Mesenchymal stem cell (in vitro differentiated cells and primary cell): ENCODE results near the gene ITPKB.

Experiments used
- DNase-seq: peaks from one replicate; pipeline ENCODE4 v3.0.0-alpha.2; 2013
- H2AFZ ChIP-seq: one replicate; pipeline ENCODE4 v1.6.1; 2013; ENCODE audit warnings: low read depth, mild to moderate bottlenecking, control low read depth, inconsistent platforms, low read length, moderate library complexity
- H2AK5ac ChIP-seq: 2 replicates; pipeline ENCODE4 v1.6.1; 2013; ENCODE audit warnings: low read length, moderate library complexity, mild to moderate bottlenecking, inconsistent platforms; ENCODE audit not compliant: severe bottlenecking
- H2BK120ac ChIP-seq: one replicate; pipeline ENCODE4 v1.6.1; 2013; ENCODE audit warnings: low read depth, mild to moderate bottlenecking, inconsistent platforms, low read length, moderate library complexity
- H2BK12ac ChIP-seq, 2 experiments: one replicate each; pipeline ENCODE4 v1.6.1; 2013; ENCODE audit warnings: inconsistent platforms in 2 of 2, low read length in 2 of 2, mild to moderate bottlenecking in 2 of 2, moderate library complexity in 2 of 2, control low read depth in 1 of 2
- H2BK15ac ChIP-seq: one replicate; pipeline ENCODE4 v1.6.1; 2013; ENCODE audit warnings: mild to moderate bottlenecking, low read depth, inconsistent platforms; ENCODE audit not compliant: poor library complexity, severe bottlenecking
- H2BK5ac ChIP-seq: 2 replicates; pipeline ENCODE4 v1.6.1; 2013; ENCODE audit warnings: low read depth, mild to moderate bottlenecking, low read length, control low read depth, inconsistent platforms; ENCODE audit not compliant: poor library complexity, severe bottlenecking
- H3K14ac ChIP-seq, 2 experiments: one replicate each; pipeline ENCODE4 v1.6.1; 2013; ENCODE audit warnings: inconsistent platforms in 2 of 2, low read length in 2 of 2, control low read depth in 1 of 2, mild to moderate bottlenecking in 1 of 2, moderate library complexity in 1 of 2
- H3K18ac ChIP-seq, 2 experiments: one replicate each; pipeline ENCODE4 v1.6.1; 2013; ENCODE audit warnings: inconsistent platforms in 2 of 2, low read length in 2 of 2, control low read depth in 1 of 2, low read depth in 1 of 2, mild to moderate bottlenecking in 1 of 2
- H3K23ac ChIP-seq, 2 experiments: one replicate each; pipeline ENCODE4 v1.6.1; 2013; ENCODE audit warnings: inconsistent platforms in 2 of 2, low read length in 2 of 2, mild to moderate bottlenecking in 2 of 2, moderate library complexity in 2 of 2, control low read depth in 1 of 2
- H3K27ac ChIP-seq: 2 replicates; pipeline ENCODE4 v1.5.1; 2013; ENCODE audit warnings: mild to moderate bottlenecking, moderate library complexity, low read length, control low read depth, inconsistent platforms; ENCODE audit not compliant: poor library complexity, severe bottlenecking
- H3K27me3 ChIP-seq, 2 experiments: 2 replicates each; pipeline versions ENCODE4 v1.6.1 to v1.7.0; 2013; ENCODE audit warnings: low read length in 2 of 2, mild to moderate bottlenecking in 2 of 2, moderate library complexity in 2 of 2, control low read depth in 1 of 2, inconsistent platforms in 1 of 2; ENCODE audit not compliant: control insufficient read depth in 1 of 2, insufficient read depth in 1 of 2
- H3K36me3 ChIP-seq, 2 experiments: 2 replicates each; pipeline versions ENCODE4 v1.6.1 to v1.7.0; 2013; ENCODE audit warnings: low read length in 2 of 2, control low read depth in 1 of 2, inconsistent platforms in 1 of 2, low read depth in 1 of 2, mild to moderate bottlenecking in 1 of 2; ENCODE audit not compliant: insufficient read depth in 2 of 2, control insufficient read depth in 1 of 2
- H3K4ac ChIP-seq, 2 experiments: one replicate each; pipeline ENCODE4 v1.6.1; 2013; ENCODE audit warnings: inconsistent platforms in 2 of 2, low read length in 2 of 2, mild to moderate bottlenecking in 2 of 2, moderate library complexity in 2 of 2, control low read depth in 1 of 2, low read depth in 1 of 2
- H3K4me1 ChIP-seq: 2 replicates; pipeline ENCODE4 v1.6.1; 2013; ENCODE audit warnings: low read depth, low read length, control low read depth; ENCODE audit not compliant: control insufficient read depth, insufficient read depth
- H3K4me2 ChIP-seq: 2 replicates; pipeline ENCODE4 v1.6.1; 2013; ENCODE audit warnings: low read length, mild to moderate bottlenecking, inconsistent platforms; ENCODE audit not compliant: poor library complexity, severe bottlenecking
- H3K4me3 ChIP-seq, 2 experiments: 2 replicates each; pipeline versions ENCODE4 v1.5.1 to v1.7.0; 2013; ENCODE audit warnings: low read length in 2 of 2, mild to moderate bottlenecking in 2 of 2, control low read depth in 1 of 2, low read depth in 1 of 2; ENCODE audit not compliant: insufficient read depth in 1 of 2
- H3K79me1 ChIP-seq: replicated peaks from 2 replicates; pipeline ENCODE4 v1.6.1; 2013; ENCODE audit warnings: mild to moderate bottlenecking, control low read depth, low read length, inconsistent platforms; ENCODE audit not compliant: poor library complexity, severe bottlenecking
- H3K9ac ChIP-seq: 2 replicates; pipeline ENCODE4 v1.7.0; 2013; ENCODE audit warnings: mild to moderate bottlenecking, low read length, moderate library complexity
- H3K9me3 ChIP-seq: 2 replicates; pipeline ENCODE4 v1.7.0; 2013; ENCODE audit warnings: mild to moderate bottlenecking, low read length; ENCODE audit not compliant: control insufficient read depth
- H4K8ac ChIP-seq: one replicate; pipeline ENCODE4 v1.6.1; 2013; ENCODE audit warnings: inconsistent platforms, mild to moderate bottlenecking, low read length, moderate library complexity
- H4K91ac ChIP-seq: one replicate; pipeline ENCODE4 v1.6.1; 2013; ENCODE audit warnings: mild to moderate bottlenecking, low read length, inconsistent platforms
- WGBS: methylation state at CpG from one replicate; pipeline ENCODE4 v1.1.7; 2013; ENCODE audit warnings: mixed read lengths; 5-methylcytosine and 5-hydroxymethylcytosine counted together

Gene ITPKB

GRCh38 chr1:226629896-226630550 is 109.1 kb downstream of the ITPKB start:
- H2BK5ac ChIP-seq, result no peak overlapping the region
- H4K8ac ChIP-seq, result no peak overlapping the region
- DNase-seq, result no peak
- no peak overlapping the region for H3K4me3 ChIP-seq
- no peaks in the 10 kb centered on the region for H3K27me3 ChIP-seq
- peaks cover 8 to 12% of the 10 kb centered on the region in 2 experiments for H3K36me3 ChIP-seq
- no peak overlapping the region for H2AK5ac ChIP-seq
- H2AFZ ChIP-seq, result no peak overlapping the region
- no peaks in the 10 kb centered on the region for H3K79me1 ChIP-seq
- no peak overlapping the region for H3K27ac ChIP-seq
- H3K18ac ChIP-seq, result no peak overlapping the region
- H3K9ac ChIP-seq, result no peak overlapping the region
- H2BK15ac ChIP-seq, result no peak overlapping the region
- H2BK12ac ChIP-seq, result no peak overlapping the region
- peaks cover 8% of the 10 kb centered on the region for H3K4me1 ChIP-seq
- H4K91ac ChIP-seq, result no peak overlapping the region
- H2BK120ac ChIP-seq, result no peak overlapping the region
- no peaks in the 10 kb centered on the region for H3K9me3 ChIP-seq
- no peak overlapping the region for H3K23ac ChIP-seq
- no peak overlapping the region for H3K14ac ChIP-seq
- WGBS, result 92% methylated on average over 3 of the region's 6 CpGs
- H3K4ac ChIP-seq, result no peak overlapping the region
- no peak overlapping the region for H3K4me2 ChIP-seq

GRCh38 chr1:226629210-226629895 is 109.7 kb downstream of the ITPKB start:
- H2BK120ac ChIP-seq, result no peak overlapping the region
- no peaks in the 10 kb centered on the region for H3K27me3 ChIP-seq
- H3K23ac ChIP-seq, result no peak overlapping the region
- H3K4me1 ChIP-seq, result peaks cover 8% of the 10 kb centered on the region
- peaks cover 2 to 8% of the 10 kb centered on the region in 2 experiments for H3K36me3 ChIP-seq
- H3K79me1 ChIP-seq, result no peaks in the 10 kb centered on the region
- WGBS, result 88% methylated on average over 18 of the region's 18 CpGs
- no peaks in the 10 kb centered on the region for H3K9me3 ChIP-seq
- no peak overlapping the region for H2AK5ac ChIP-seq
- H3K4ac ChIP-seq, result no peak overlapping the region
- H2AFZ ChIP-seq, result no peak overlapping the region
- H2BK15ac ChIP-seq, result no peak overlapping the region
- H2BK12ac ChIP-seq, result no peak overlapping the region
- H2BK5ac ChIP-seq, result no peak overlapping the region
- H3K4me2 ChIP-seq, result no peak overlapping the region
- no peak overlapping the region for H4K91ac ChIP-seq
- no peak for DNase-seq
- no peak overlapping the region for H3K9ac ChIP-seq
- no peak overlapping the region for H3K4me3 ChIP-seq
- no peak overlapping the region for H3K27ac ChIP-seq
- peak overlapping the region in 1 of 2 experiments; percentile 39 for H3K14ac ChIP-seq
- H3K18ac ChIP-seq, result no peak overlapping the region
- H4K8ac ChIP-seq, result no peak overlapping the region

- no peak overlapping the region for H2AFZ ChIP-seq
- H3K9ac ChIP-seq, result no peak overlapping the region
- peaks cover 2 to 8% of the 10 kb centered on the region in 2 experiments for H3K36me3 ChIP-seq
- 90% methylated on average over 10 of the region's 10 CpGs for WGBS
- no peak overlapping the region for H3K4me3 ChIP-seq
- no peak overlapping the region for H3K23ac ChIP-seq
- no peak overlapping the region for H4K91ac ChIP-seq
- H2BK120ac ChIP-seq, result no peak overlapping the region
- no peak overlapping the region for H2BK5ac ChIP-seq
- no peak overlapping the region for H3K4me2 ChIP-seq
- no peak overlapping the region for H2BK15ac ChIP-seq
- no peak overlapping the region for H3K18ac ChIP-seq
- no peak for DNase-seq
- no peaks in the 10 kb centered on the region for H3K27me3 ChIP-seq
- no peak overlapping the region for H4K8ac ChIP-seq
- no peak overlapping the region for H2BK12ac ChIP-seq
- no peak overlapping the region for H3K4ac ChIP-seq
- no peak overlapping the region for H3K27ac ChIP-seq
- H3K9me3 ChIP-seq, result no peaks in the 10 kb centered on the region
- H2AK5ac ChIP-seq, result no peak overlapping the region
- H3K79me1 ChIP-seq, result no peaks in the 10 kb centered on the region
- H3K14ac ChIP-seq, result no peak overlapping the region
- H3K4me1 ChIP-seq, result peaks cover 5% of the 10 kb centered on the region
Measured at GRCh38 chr1:226628612-226629155, 110.4 kb downstream of the ITPKB start.

GRCh38 chr1:226627924-226628611 is 111.0 kb downstream of the ITPKB start:
- 92% methylated on average over 9 of the region's 11 CpGs for WGBS
- no peak overlapping the region for H2BK5ac ChIP-seq
- no peak overlapping the region for H3K18ac ChIP-seq

More at GRCh38 chr1:226627924-226628611, 111.0 kb downstream of the ITPKB start:
- H3K9ac ChIP-seq, result no peak overlapping the region
- no peak overlapping the region for H2BK12ac ChIP-seq
- H2BK15ac ChIP-seq, result no peak overlapping the region
- no peak overlapping the region for H4K91ac ChIP-seq
- no peaks in the 10 kb centered on the region for H3K79me1 ChIP-seq
- peaks cover 2 to 8% of the 10 kb centered on the region in 2 experiments for H3K36me3 ChIP-seq
- no peak overlapping the region for H3K14ac ChIP-seq
- no peak overlapping the region for H3K4me2 ChIP-seq
- peaks cover 5% of the 10 kb centered on the region for H3K4me1 ChIP-seq
- H3K27ac ChIP-seq, result no peak overlapping the region
- no peak overlapping the region for H3K4me3 ChIP-seq
- no peaks in the 10 kb centered on the region for H3K27me3 ChIP-seq
- H3K4ac ChIP-seq, result no peak overlapping the region
- H3K23ac ChIP-seq, result no peak overlapping the region
- H2AFZ ChIP-seq, result no peak overlapping the region
- H2BK120ac ChIP-seq, result no peak overlapping the region
- H3K9me3 ChIP-seq, result no peaks in the 10 kb centered on the region
- H4K8ac ChIP-seq, result no peak overlapping the region
- no peak overlapping the region for H2AK5ac ChIP-seq
- DNase-seq, result no peak
